Right atrium auricular region (tissue), 2 donors: ENCODE measurements around the gene FAM149A. TPM values are rescaled to one million over a fixed set of nuclear protein-coding genes. Genes with fewer than 3 reads are reported as not detected.

ENCODE experiments used
- DNase-seq: peaks from one replicate; pipeline ENCODE4 v3.0.0-alpha.2; 2019; ENCODE audit warnings: low spot score
- H3K27ac ChIP-seq, 2 donors: fragments of 200-600 bp; sonication (generic); 1 replicate in 1 of 2; 2 replicates in 1 of 2; pipeline ENCODE4 v1.5.1; 2016 to 2019
- H3K27me3 ChIP-seq, 2 donors: fragments of 200-600 bp; sonication (generic); one replicate each; pipeline versions ENCODE4 v1.5.1 to v1.6.0; 2017 to 2019
- H3K36me3 ChIP-seq: fragments of 200-600 bp; sonication (generic); one replicate; pipeline ENCODE4 v1.5.1; 2016
- H3K4me1 ChIP-seq, 2 donors: fragments of 200-600 bp; sonication (generic); one replicate each; pipeline versions ENCODE4 v1.5.1 to v1.6.0; 2017 to 2019
- H3K4me3 ChIP-seq, 2 donors: fragments of 200-600 bp; sonication (generic); 1 replicate in 1 of 2; 2 replicates in 1 of 2; pipeline ENCODE4 v1.5.1; 2017 to 2019; ENCODE audit warnings: mild to moderate bottlenecking in 1 of 2, moderate library complexity in 1 of 2
- H3K9me3 ChIP-seq, 2 donors: fragments of 200-600 bp; sonication (generic); one replicate each; pipeline ENCODE4 v1.5.1; 2019
- CTCF ChIP-seq, 2 donors: fragments of 200-600 bp; sonication (generic); IDR thresholded peaks; one replicate each; pipeline ENCODE4 v1.5.1; 2019; ENCODE audit warnings: antibody characterized with exemption in 2 of 2
- total RNA-seq, 2 donors: library from RNA; depleted of rRNA; stranded (reverse); fragments of >200 nt; gene quantifications; one replicate each; pipeline ENCODE4 v1.1.0, GENCODE V29; 2016

The FAM149A gene
- total RNA-seq, 2 donors from 2014 or later: 6.7 to 6.8 TPM

GRCh38 chr4:186079694-186080093 lies 24.8 kb upstream of the FAM149A start:
- Histone ChIP-seq H3K27me3 (no peaks in the 10 kb centered on the region), H3K27ac (no peak overlapping the region), H3K36me3 (no peaks in the 10 kb centered on the region), H3K9me3 (no peaks in the 10 kb centered on the region), H3K4me1 (no peaks in the 10 kb centered on the region), H3K4me3 (no peak overlapping the region)
- no peak for DNase-seq
- TF ChIP-seq CTCF (IDR thresholded peaks at IDR 0.05): no peak

GRCh38 chr4:186081202-186081807 lies 23.2 kb upstream of the FAM149A start:
- DNase-seq: no peak
- Histone ChIP-seq H3K4me1 (no peaks in the 10 kb centered on the region), H3K4me3 (no peak overlapping the region), H3K36me3 (no peaks in the 10 kb centered on the region), H3K9me3 (no peaks in the 10 kb centered on the region), H3K27me3 (no peaks in the 10 kb centered on the region), H3K27ac (no peak overlapping the region)
- no peak for TF ChIP-seq CTCF (IDR thresholded peaks at IDR 0.05)

- no peak for TF ChIP-seq CTCF (IDR thresholded peaks at IDR 0.05)
- no peaks in the 10 kb centered on the region for H3K27me3 ChIP-seq
- H3K4me1 ChIP-seq: no peaks in the 10 kb centered on the region
- DNase-seq: no peak
- no peaks in the 10 kb centered on the region for H3K9me3 ChIP-seq
- no peaks in the 10 kb centered on the region for H3K36me3 ChIP-seq
- no peak overlapping the region for H3K4me3 ChIP-seq
- no peak overlapping the region for H3K27ac ChIP-seq
Observed at GRCh38 chr4:186082221-186082620, 22.3 kb upstream of the FAM149A start.

GRCh38 chr4:186088523-186088922 lies 16.0 kb upstream of the FAM149A start:
- Histone ChIP-seq H3K4me3 (no peak overlapping the region), H3K36me3 (no peaks in the 10 kb centered on the region), H3K27ac (no peak overlapping the region), H3K9me3 (peaks cover 0 to 8% of the 10 kb centered on the region in 2 donors), H3K4me1 (no peaks in the 10 kb centered on the region), H3K27me3 (no peaks in the 10 kb centered on the region)
- DNase-seq: no peak
- no peak for TF ChIP-seq CTCF (IDR thresholded peaks at IDR 0.05)

GRCh38 chr4:186092296-186092695 lies 12.2 kb upstream of the FAM149A start:
- TF ChIP-seq CTCF (IDR thresholded peaks at IDR 0.05): no peak
- H3K36me3 ChIP-seq: no peaks in the 10 kb centered on the region

GRCh38 chr4:186095406-186095805 lies 9.1 kb upstream of the FAM149A start:
- Histone ChIP-seq H3K27me3 (no peaks in the 10 kb centered on the region), H3K36me3 (no peaks in the 10 kb centered on the region), H3K4me3 (no peak overlapping the region), H3K27ac (no peak overlapping the region), H3K9me3 (peaks cover 0 to 4% of the 10 kb centered on the region in 2 donors), H3K4me1 (no peaks in the 10 kb centered on the region)
- no peak for TF ChIP-seq CTCF (IDR thresholded peaks at IDR 0.05)
- DNase-seq: no peak

More at GRCh38 chr4:186092296-186092695, 12.2 kb upstream of the FAM149A start:
- Histone ChIP-seq H3K4me3 (no peak overlapping the region), H3K27ac (no peak overlapping the region), H3K4me1 (no peaks in the 10 kb centered on the region), H3K27me3 (no peaks in the 10 kb centered on the region), H3K9me3 (peaks cover 0 to 8% of the 10 kb centered on the region in 2 donors)
- DNase-seq: no peak
